Tibial artery (tissue), 4 donors: ENCODE measurements around the gene USP34.
A peak's percentile ranks its signal among the peaks of the same experiment; 100 is the strongest.

ENCODE experiments used
- DNase-seq, 2 donors: peaks; one replicate each; pipeline ENCODE4 v3.0.0-alpha.2; 2019
- H3K27ac ChIP-seq, 2 donors: fragments of 200-600 bp; sonication (generic) in 1 of 2; 1 replicate in 1 of 2; 2 replicates in 1 of 2; pipeline ENCODE4 v1.5.1; 2018 to 2019; ENCODE audit warnings: mild to moderate bottlenecking in 1 of 2
- H3K27me3 ChIP-seq, 2 donors: fragments of 200-600 bp; sonication (generic) in 1 of 2; one replicate each; pipeline versions ENCODE4 v1.5.1 to v1.6.0; 2016 to 2019
- H3K36me3 ChIP-seq, 3 donors: fragments of 200-600 bp; sonication (generic) in 2 of 3; one replicate each; pipeline ENCODE4 v1.5.1; 2016 to 2019; ENCODE audit warnings: mild to moderate bottlenecking in 2 of 3
- H3K4me1 ChIP-seq, 4 donors: fragments of 200-600 bp; sonication (generic) in 2 of 4; 1 replicate in 3 of 4; 2 replicates in 1 of 4; pipeline ENCODE4 v1.5.1; 2016 to 2019
- H3K4me3 ChIP-seq, 2 donors: fragments of 200-600 bp; sonication (generic) in 1 of 2; 1 replicate in 1 of 2; 2 replicates in 1 of 2; pipeline ENCODE4 v1.5.1; 2018 to 2019; ENCODE audit warnings: mild to moderate bottlenecking in 2 of 2
- H3K9me3 ChIP-seq, 3 donors: fragments of 200-600 bp; sonication (generic) in 1 of 3; one replicate each; pipeline ENCODE4 v1.5.1; 2016 to 2019
- intact Hi-C: fragments of 100-400 bp; cut with DNase I; formaldehyde crosslinking; loops from one replicate; pipeline ENCODE4 v1.15.0; 2023; ENCODE audit warnings: low total_unique reads
- TF ChIP-seq, protein P1 (sequence below), 2 experiments: fragments of 200-600 bp in 1 of 2; fragments of 450-650 bp in 1 of 2; IDR thresholded peaks; one replicate each; pipeline ENCODE4 v1.5.1; 2017 to 2019; ENCODE audit warnings: antibody characterized with exemption in 2 of 2, mild to moderate bottlenecking in 1 of 2, moderate library complexity in 1 of 2

The USP34 gene

DNA sequence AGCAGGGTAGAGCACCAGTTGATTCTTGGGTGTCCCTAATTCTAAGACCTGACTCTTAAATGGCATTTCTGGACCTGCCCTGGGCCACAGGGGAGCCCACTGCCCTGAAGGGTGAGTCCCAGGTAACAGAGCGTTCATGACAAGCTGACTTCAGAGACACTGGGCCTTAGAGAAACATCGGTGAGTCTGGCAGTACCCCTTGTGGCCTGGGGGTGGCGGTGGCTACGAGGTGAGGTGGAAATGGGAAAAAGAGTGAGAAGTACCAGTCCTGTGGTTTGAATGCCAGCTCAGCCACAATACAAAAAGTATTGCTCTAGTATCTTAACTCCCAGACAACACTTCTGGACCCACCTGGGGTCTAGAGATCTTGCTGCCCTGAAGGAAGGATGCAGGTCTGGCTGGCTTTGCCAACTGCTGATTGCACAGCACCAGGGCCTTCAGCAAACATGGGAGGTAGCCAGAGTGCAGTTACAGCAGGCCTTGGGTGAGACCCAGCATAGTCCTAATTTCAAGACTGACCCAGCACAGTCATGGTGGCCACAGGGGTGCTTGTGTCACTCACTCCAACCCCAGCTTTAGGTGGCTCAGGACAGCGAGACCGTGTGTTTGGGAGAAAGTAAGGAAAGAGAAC is 44.5 kb downstream of the USP34 start:
- H3K4me3 ChIP-seq = no peak overlapping the region
- H3K27me3 ChIP-seq = no peaks in the 10 kb centered on the region
- no peaks in the 10 kb centered on the region for H3K36me3 ChIP-seq
- H3K9me3 ChIP-seq = no peaks in the 10 kb centered on the region
- H3K4me1 ChIP-seq = peaks cover 0 to 34% (median 17%) of the 10 kb centered on the region in 4 donors
- H3K27ac ChIP-seq = no peak overlapping the region
- TF ChIP-seq, protein P1, sequence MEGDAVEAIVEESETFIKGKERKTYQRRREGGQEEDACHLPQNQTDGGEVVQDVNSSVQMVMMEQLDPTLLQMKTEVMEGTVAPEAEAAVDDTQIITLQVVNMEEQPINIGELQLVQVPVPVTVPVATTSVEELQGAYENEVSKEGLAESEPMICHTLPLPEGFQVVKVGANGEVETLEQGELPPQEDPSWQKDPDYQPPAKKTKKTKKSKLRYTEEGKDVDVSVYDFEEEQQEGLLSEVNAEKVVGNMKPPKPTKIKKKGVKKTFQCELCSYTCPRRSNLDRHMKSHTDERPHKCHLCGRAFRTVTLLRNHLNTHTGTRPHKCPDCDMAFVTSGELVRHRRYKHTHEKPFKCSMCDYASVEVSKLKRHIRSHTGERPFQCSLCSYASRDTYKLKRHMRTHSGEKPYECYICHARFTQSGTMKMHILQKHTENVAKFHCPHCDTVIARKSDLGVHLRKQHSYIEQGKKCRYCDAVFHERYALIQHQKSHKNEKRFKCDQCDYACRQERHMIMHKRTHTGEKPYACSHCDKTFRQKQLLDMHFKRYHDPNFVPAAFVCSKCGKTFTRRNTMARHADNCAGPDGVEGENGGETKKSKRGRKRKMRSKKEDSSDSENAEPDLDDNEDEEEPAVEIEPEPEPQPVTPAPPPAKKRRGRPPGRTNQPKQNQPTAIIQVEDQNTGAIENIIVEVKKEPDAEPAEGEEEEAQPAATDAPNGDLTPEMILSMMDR (IDR thresholded peaks at IDR 0.05) = peak in 1 of 2 experiments; percentile 28
- DNase-seq = no peak
- intact Hi-C loops = no loop called here

GRCh38 chr2:61425605-61426155 is 45.2 kb downstream of the USP34 start:
- intact Hi-C loops = no loop called here
- Histone ChIP-seq H3K9me3 (no peaks in the 10 kb centered on the region), H3K4me3 (no peak overlapping the region), H3K27me3 (no peaks in the 10 kb centered on the region), H3K4me1 (peaks cover 0 to 41% (median 19%) of the 10 kb centered on the region in 4 donors), H3K36me3 (no peaks in the 10 kb centered on the region), H3K27ac (no peak overlapping the region)
- TF ChIP-seq, protein P1 (IDR thresholded peaks at IDR 0.05) = no peak
- no peak for DNase-seq

DNA sequence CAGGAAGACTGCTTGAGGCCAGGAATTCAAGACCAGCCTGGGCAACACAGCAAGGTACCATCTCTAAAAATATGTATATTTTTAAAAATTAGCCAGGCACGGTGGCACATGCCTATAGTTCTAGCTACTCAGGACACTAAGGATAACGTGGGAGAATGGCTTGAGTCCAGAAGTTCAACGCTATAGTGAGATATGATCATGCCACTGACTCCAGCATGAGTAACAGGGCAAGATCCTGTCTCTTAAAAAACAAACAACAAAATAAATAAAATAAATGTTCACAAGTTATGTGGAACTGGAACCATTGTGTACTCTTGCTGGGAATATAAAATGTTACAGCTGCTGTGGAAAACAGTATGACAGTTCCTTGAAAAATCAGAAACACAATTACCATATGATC is 47.2 kb downstream of the USP34 start:
- no peaks in the 10 kb centered on the region for H3K9me3 ChIP-seq
- no peaks in the 10 kb centered on the region for H3K36me3 ChIP-seq
- H3K27ac ChIP-seq = no peak overlapping the region
- intact Hi-C loops = no loop called here
- no peak overlapping the region for H3K4me3 ChIP-seq
- H3K4me1 ChIP-seq = peaks cover 0 to 49% (median 20%) of the 10 kb centered on the region in 4 donors
- H3K27me3 ChIP-seq = no peaks in the 10 kb centered on the region
- TF ChIP-seq, protein P1 (IDR thresholded peaks at IDR 0.05) = no peak
- no peak for DNase-seq

- intact Hi-C loops = no loop called here
- Histone ChIP-seq H3K4me3 (no peak overlapping the region), H3K4me1 (peaks cover 0 to 44% (median 19%) of the 10 kb centered on the region in 4 donors), H3K9me3 (no peaks in the 10 kb centered on the region), H3K27ac (no peak overlapping the region), H3K36me3 (no peaks in the 10 kb centered on the region), H3K27me3 (no peaks in the 10 kb centered on the region)
- TF ChIP-seq, protein P1 (IDR thresholded peaks at IDR 0.05) = no peak
- no peak for DNase-seq
These were observed 49.3 kb downstream of the USP34 start for GRCh38 chr2:61421611-61422010.

DNA sequence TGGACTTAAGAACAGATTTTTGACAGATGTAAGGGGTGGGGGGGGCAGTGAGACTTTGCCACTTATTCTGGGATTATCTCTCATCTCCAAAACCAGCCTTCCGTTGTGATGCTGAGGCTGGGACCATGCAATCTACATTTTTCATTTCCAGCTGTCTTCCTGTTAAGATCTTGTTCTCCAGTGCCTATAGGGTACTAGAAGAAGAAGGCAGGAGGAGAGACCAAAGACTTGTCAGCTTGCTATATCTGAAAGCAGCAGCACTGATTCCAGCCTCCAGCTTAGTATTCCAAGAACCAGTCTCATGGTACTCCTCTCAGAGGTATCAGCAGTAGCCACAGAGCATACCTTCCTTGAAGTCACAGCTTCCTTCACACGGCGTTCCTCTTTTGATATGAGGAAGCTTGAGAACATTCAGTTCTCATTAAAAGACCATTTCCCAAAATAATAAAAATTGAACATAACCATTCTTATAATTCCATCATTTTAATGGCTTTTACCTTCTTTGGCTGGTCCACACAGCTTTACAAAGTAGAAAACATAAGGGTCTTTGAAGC is 49.8 kb downstream of the USP34 start:
- intact Hi-C loops = no loop called here
- no peak overlapping the region for H3K4me3 ChIP-seq
- H3K27me3 ChIP-seq = no peaks in the 10 kb centered on the region
- H3K9me3 ChIP-seq = no peaks in the 10 kb centered on the region
- TF ChIP-seq, protein P1 (IDR thresholded peaks at IDR 0.05) = no peak
- H3K36me3 ChIP-seq = no peaks in the 10 kb centered on the region
- DNase-seq = no peak
- H3K4me1 ChIP-seq = peaks cover 0 to 44% (median 16%) of the 10 kb centered on the region in 4 donors
- H3K27ac ChIP-seq = no peak overlapping the region
